Measurements from ENCODE around the gene DBX1.

DBX1 gene

DNA sequence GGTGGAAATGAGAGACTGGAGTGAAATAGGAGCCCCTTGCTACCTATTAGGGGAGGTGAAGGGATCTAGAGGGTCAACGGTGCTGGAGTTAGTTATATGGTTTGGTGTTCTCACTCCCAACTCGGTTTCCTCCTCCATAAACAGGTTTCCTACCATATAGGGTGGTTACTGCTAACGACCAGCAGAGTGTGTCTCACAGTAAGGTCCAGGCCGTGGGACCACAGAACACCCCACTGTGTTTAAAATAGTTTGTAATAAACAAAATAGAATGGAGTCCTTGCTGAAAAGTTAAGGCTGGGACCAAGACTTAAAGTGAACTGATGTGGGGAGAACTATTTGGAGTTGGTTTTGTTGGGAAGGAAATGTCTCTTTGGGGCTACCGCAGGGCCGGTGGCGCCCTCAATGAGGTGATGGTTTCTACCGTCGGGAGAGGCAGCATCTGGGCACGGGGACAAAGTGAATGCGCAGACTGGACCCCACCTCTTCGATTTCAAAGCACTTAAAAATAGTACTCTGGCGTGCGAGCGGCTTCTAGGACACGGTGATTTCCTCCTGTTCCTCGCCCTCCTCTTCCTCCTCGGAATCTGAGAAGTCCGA lies 4.5 kb downstream of the DBX1 start:
- peaks cover 81% of the 10 kb centered on the region for H3K27me3 Mint-ChIP-seq (ENCODE audit: low read depth)
- H3K9me3 Mint-ChIP-seq = peaks cover 11% of the 10 kb centered on the region
- TF ChIP-seq, protein P1, sequence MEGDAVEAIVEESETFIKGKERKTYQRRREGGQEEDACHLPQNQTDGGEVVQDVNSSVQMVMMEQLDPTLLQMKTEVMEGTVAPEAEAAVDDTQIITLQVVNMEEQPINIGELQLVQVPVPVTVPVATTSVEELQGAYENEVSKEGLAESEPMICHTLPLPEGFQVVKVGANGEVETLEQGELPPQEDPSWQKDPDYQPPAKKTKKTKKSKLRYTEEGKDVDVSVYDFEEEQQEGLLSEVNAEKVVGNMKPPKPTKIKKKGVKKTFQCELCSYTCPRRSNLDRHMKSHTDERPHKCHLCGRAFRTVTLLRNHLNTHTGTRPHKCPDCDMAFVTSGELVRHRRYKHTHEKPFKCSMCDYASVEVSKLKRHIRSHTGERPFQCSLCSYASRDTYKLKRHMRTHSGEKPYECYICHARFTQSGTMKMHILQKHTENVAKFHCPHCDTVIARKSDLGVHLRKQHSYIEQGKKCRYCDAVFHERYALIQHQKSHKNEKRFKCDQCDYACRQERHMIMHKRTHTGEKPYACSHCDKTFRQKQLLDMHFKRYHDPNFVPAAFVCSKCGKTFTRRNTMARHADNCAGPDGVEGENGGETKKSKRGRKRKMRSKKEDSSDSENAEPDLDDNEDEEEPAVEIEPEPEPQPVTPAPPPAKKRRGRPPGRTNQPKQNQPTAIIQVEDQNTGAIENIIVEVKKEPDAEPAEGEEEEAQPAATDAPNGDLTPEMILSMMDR (IDR thresholded peaks at IDR 0.05; ENCODE audit: unreplicated experiment in 3 of 3) = no peak

DNA sequence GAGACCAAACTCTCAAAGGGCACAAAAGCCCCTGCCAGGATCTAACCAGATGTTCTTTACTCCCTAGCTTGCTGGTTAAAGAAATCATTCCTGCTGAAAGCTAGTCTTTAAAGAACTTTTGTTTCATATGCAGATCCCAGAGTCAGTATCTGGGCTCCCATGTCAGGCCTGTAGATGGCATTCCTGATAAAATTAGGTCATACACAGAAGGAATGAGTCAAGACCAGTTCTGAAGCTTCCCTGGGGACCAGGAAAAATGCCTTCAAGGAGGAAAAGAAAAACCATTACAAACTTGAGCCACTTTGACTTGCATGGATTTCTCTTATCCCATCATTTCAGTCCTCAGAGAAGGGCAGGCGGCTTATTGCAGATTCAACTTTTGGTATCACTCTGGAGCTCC lies 5.9 kb downstream of the DBX1 start:
- Mint-ChIP-seq H3K36me3 (ENCODE audit: low read depth) (no peaks in the 10 kb centered on the region), H3K27me3 (ENCODE audit: low read depth) (peaks cover 74% of the 10 kb centered on the region), H3K27ac (no peak overlapping the region), H3K4me1 (peaks cover 26% of the 10 kb centered on the region), H3K4me3 (no peak overlapping the region), H3K9me3 (peaks cover 11% of the 10 kb centered on the region)
- TF ChIP-seq, protein P1 (IDR thresholded peaks at IDR 0.05; ENCODE audit: unreplicated experiment in 3 of 3) = no peak

More for the DNA sequence above, 4.5 kb downstream of the DBX1 start:
- Mint-ChIP-seq H3K4me1 (peaks cover 33% of the 10 kb centered on the region), H3K4me3 (peak overlapping the region; percentile 67 to 81 (median 78)), H3K27ac (peak overlapping the region in 1 of 3 experiments; percentile 72), H3K36me3 (ENCODE audit: low read depth) (no peaks in the 10 kb centered on the region)

DNA sequence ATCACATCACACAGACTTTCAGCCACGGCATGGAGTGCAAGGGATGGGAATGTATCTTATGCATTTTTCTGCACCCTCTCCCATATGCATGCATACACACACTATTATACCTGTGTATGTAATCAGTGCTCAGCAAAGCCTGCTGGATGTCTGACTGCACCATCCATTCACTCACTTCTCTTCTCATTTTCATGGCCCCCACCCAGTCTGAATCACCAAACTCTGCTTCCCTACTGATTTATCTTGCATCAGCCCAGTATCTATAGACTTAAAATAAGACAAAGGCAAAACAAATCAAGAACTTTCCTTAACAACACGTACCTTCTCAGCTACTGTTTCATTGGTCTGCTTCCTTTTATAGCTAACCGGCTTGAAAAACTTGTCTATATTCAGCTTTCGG lies 21.6 kb downstream of the DBX1 start:
- no peak overlapping the region for H3K4me3 Mint-ChIP-seq
- peaks cover 36% of the 10 kb centered on the region for H3K27me3 Mint-ChIP-seq (ENCODE audit: low read depth)
- TF ChIP-seq, protein P1 (IDR thresholded peaks at IDR 0.05; ENCODE audit: unreplicated experiment in 3 of 3) = no peak
- no peaks in the 10 kb centered on the region for H3K4me1 Mint-ChIP-seq
- H3K27ac Mint-ChIP-seq = no peak overlapping the region
- H3K9me3 Mint-ChIP-seq = peaks cover 4% of the 10 kb centered on the region
- H3K36me3 Mint-ChIP-seq (ENCODE audit: low read depth) = no peaks in the 10 kb centered on the region

DNA sequence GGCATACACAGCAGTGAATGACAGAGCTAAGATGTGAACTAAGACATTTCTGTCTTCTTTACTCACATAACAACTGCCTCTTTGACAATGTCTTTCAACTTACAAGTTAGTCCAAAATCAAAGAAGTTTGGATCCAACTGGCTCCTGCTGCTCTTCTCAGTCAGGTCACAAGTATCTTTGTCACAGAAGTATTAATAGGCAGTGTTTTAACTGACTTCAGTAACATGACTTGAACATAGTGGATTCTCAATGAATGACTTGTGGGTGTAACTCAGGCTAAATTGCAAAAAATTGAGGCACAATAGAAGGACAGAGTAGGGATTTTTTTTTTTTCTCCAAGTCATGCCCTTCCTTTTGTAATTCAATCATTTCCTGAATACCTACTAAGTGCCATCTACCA lies 22.6 kb downstream of the DBX1 start:
- peaks cover 36% of the 10 kb centered on the region for H3K27me3 Mint-ChIP-seq (ENCODE audit: low read depth)
- H3K4me1 Mint-ChIP-seq = no peaks in the 10 kb centered on the region
- H3K27ac Mint-ChIP-seq = no peak overlapping the region
- no peaks in the 10 kb centered on the region for H3K36me3 Mint-ChIP-seq (ENCODE audit: low read depth)
- TF ChIP-seq, protein P1 (IDR thresholded peaks at IDR 0.05; ENCODE audit: unreplicated experiment in 3 of 3) = no peak
- peaks cover 4% of the 10 kb centered on the region for H3K9me3 Mint-ChIP-seq
- no peak overlapping the region for H3K4me3 Mint-ChIP-seq

DNA sequence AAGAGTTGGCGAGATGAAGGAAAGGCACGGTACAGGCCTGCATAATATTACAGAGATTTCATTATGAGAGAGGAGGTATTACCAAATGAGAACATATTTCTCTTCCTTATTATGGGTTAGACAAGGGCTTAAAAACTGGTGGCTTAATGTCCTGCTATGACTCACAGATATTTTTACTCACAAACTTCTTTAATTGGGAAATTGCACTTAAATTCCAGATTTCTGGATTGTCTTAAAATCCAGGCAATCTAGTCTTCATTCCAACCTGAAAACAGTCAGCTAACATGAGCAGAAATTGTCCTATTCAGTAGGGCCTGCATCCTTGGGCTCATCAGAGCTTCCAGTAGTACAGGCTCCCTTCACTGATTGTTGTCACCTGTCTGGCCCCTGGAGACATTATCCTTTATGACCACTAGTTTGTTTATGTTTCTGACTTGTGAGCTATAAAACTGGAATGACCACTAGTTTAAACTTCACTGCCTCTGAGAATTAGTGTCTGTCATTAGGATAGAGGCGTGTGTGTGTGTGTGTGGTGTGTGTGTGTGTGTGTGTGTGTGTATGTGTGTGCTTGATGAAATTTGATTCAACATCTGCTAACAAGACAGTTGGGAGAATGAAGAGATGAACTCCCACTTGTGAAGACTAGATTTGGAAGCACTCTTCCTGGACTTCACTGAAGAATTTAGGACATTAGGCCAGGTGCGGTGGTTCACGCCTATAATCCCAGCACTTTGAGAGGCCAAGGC lies 25.1 kb downstream of the DBX1 start:
- H3K4me1 Mint-ChIP-seq = no peaks in the 10 kb centered on the region
- H3K27ac Mint-ChIP-seq = no peak overlapping the region
- H3K36me3 Mint-ChIP-seq (ENCODE audit: low read depth) = no peaks in the 10 kb centered on the region
- peaks cover 34% of the 10 kb centered on the region for H3K27me3 Mint-ChIP-seq (ENCODE audit: low read depth)
- H3K4me3 Mint-ChIP-seq = no peak overlapping the region
- no peaks in the 10 kb centered on the region for H3K9me3 Mint-ChIP-seq
- TF ChIP-seq, protein P1 (IDR thresholded peaks at IDR 0.05; ENCODE audit: unreplicated experiment in 3 of 3) = no peak

DNA sequence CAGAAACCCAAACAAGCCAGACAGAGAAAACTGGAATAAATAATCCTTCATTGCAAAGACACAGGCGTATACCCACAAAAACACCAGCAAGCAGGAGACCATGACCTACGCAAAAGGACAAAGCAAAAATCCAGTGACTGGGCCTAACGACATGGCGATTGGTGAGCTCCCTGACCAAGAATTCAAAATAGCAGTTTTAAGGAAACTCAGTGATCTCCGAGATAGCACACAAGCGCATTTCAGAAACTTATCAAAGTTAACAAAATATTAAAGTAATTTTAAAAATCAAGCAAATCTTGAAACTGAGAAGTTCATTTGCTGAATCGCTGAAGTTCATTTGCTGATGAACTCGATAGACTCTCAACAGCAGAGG lies 27.6 kb downstream of the DBX1 start:
- no peak overlapping the region for H3K27ac Mint-ChIP-seq
- TF ChIP-seq, protein P1 (IDR thresholded peaks at IDR 0.05; ENCODE audit: unreplicated experiment in 3 of 3) = peak in 2 of 3 experiments; percentile 29 to 55
- no peaks in the 10 kb centered on the region for H3K9me3 Mint-ChIP-seq
- H3K4me3 Mint-ChIP-seq = peak overlapping the region; percentile 54 to 71 (median 69)
- no peaks in the 10 kb centered on the region for H3K36me3 Mint-ChIP-seq (ENCODE audit: low read depth)
- peaks cover 24% of the 10 kb centered on the region for H3K27me3 Mint-ChIP-seq (ENCODE audit: low read depth)
- no peaks in the 10 kb centered on the region for H3K4me1 Mint-ChIP-seq

Data from nephron (organoid).